Measurements from ENCODE around the gene CYP2D6. TPM values are rescaled to one million over a fixed set of nuclear protein-coding genes. Genes with fewer than 3 reads are reported as not detected.

CYP2D6 gene
- total and polyA plus RNA-seq, 2 experiments from 2014 or later: 0.15 TPM; not detected in 1

DNA sequence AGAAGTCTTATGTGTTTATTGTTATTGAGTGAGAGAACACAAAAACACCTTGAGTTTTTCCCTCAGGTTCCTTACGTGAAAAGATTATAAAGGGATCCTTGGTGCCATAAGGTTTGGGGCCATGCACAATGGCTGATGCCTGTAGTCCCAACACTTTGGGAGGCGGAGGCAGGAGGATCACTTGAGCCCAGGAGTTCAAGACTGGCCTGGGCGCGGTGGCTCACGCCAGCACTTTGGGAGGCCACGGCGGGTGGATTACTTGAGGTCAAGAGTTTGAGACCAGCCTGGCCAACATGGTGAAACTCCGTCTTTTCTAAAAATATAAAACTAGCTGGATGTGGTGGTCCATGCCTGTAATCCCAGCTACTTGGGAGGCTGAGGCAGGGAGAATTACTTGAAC lies 45.7 kb downstream of the CYP2D6 start:
- TF ChIP-seq EZH2 (IDR thresholded peaks at IDR 0.05; ENCODE audit: insufficient read depth, poor library complexity, severe bottlenecking) (no peak), EZH2phosphoT487 (IDR thresholded peaks at IDR 0.05; ENCODE audit: insufficient read depth, low read depth) (no peak)
- 93 to 96% methylated on average over 8 of the region's 8 CpGs for whole genome bisulfite sequencing, 2 experiments (ENCODE audit: low coverage in 1 of 2, low lambda C conversion rate in 2 of 2, missing lambda C conversion rate in 2 of 2)
- no peaks in the 10 kb centered on the region for H3K9me2 ChIP-seq (ENCODE audit: insufficient read depth)
- H3K79me2 ChIP-seq (ENCODE audit: insufficient read depth): peaks cover 75% of the 10 kb centered on the region
- no peak overlapping the region for H3K27ac ChIP-seq
- no peak overlapping the region for H3K4me2 ChIP-seq (ENCODE audit: unreplicated experiment)
- H4K20me1 ChIP-seq (ENCODE audit: insufficient read depth): no peaks in the 10 kb centered on the region; the same call in 1 of the 2 replicates
- no peak overlapping the region for H3K4me3 ChIP-seq
- H3K9me3 ChIP-seq (ENCODE audit: low read depth): no peaks in the 10 kb centered on the region
- H3K4me1 ChIP-seq (ENCODE audit: insufficient read depth): peaks cover 3% of the 10 kb centered on the region; the same call in 1 of the 2 replicates
- H3K9ac ChIP-seq: no peak overlapping the region
- DNase-seq: no peak
- peaks cover 13% of the 10 kb centered on the region for H3K36me3 ChIP-seq (ENCODE audit: low read depth)
- H3F3A ChIP-seq (ENCODE audit: insufficient read depth): peaks cover 15% of the 10 kb centered on the region; the same call in 1 of the 2 replicates
- H2AFZ ChIP-seq: no peak overlapping the region
- no peaks in the 10 kb centered on the region for H3K27me3 ChIP-seq (replicated peaks; ENCODE audit: insufficient read depth)
- in situ Hi-C loops (cut with MboI): no loop called here

- Histone ChIP-seq H3K4me1 (ENCODE audit: insufficient read depth) (peaks cover 14% of the 10 kb centered on the region), H2AFZ (no peak overlapping the region), H3K9me2 (ENCODE audit: insufficient read depth) (no peaks in the 10 kb centered on the region), H3K36me3 (ENCODE audit: low read depth) (peaks cover 13% of the 10 kb centered on the region), H3K79me2 (ENCODE audit: insufficient read depth) (peaks cover 58% of the 10 kb centered on the region), H3F3A (ENCODE audit: insufficient read depth) (peaks cover 19% of the 10 kb centered on the region), H3K9ac (no peak overlapping the region), H3K4me3 (no peak overlapping the region), H3K9me3 (ENCODE audit: low read depth) (no peaks in the 10 kb centered on the region), H4K20me1 (ENCODE audit: insufficient read depth) (no peaks in the 10 kb centered on the region), H3K4me2 (ENCODE audit: unreplicated experiment) (no peak overlapping the region), H3K27ac (no peak overlapping the region), H3K27me3 (replicated peaks; ENCODE audit: insufficient read depth) (no peaks in the 10 kb centered on the region)
- no peak for DNase-seq
- TF ChIP-seq EZH2phosphoT487 (IDR thresholded peaks at IDR 0.05; ENCODE audit: insufficient read depth, low read depth) (no peak), EZH2 (IDR thresholded peaks at IDR 0.05; ENCODE audit: insufficient read depth, poor library complexity, severe bottlenecking) (no peak)
- in situ Hi-C loops (cut with MboI): no loop called here
- WGBS, 2 experiments (ENCODE audit: low coverage in 1 of 2, low lambda C conversion rate in 2 of 2, missing lambda C conversion rate in 2 of 2): 90 to 95% methylated on average over 4 of the region's 4 CpGs
Observed at GRCh38 chr22:42083119-42083518, 47.5 kb downstream of the CYP2D6 start.

GRCh38 chr22:42080287-42080686 lies 50.3 kb downstream of the CYP2D6 start:
- 1 to 2% methylated on average over 14 of the region's 14 CpGs for whole genome bisulfite sequencing, 2 experiments (ENCODE audit: low coverage in 1 of 2, low lambda C conversion rate in 2 of 2, missing lambda C conversion rate in 2 of 2)
- peak overlapping the region; percentile 84 for H3K4me2 ChIP-seq (ENCODE audit: unreplicated experiment)

GRCh38 chr22:42079319-42080251 lies 51.0 kb downstream of the CYP2D6 start, which contains the start of gene SMDT1:
Gene SMDT1 (plus strand): TSS chr22:42079700. CDS start chr22:42079769, 69 bp downstream.
- H3K4me3 ChIP-seq: peak within 1 kb of the TSS; percentile 84
- no peaks in the 10 kb centered on the region for H3K9me2 ChIP-seq (ENCODE audit: insufficient read depth)
- in situ Hi-C loops (cut with MboI): no loop called here
- H3K9me3 ChIP-seq (ENCODE audit: low read depth): no peaks in the 10 kb centered on the region
- H3K9ac ChIP-seq: peak within 1 kb of the TSS; percentile 91
- no peaks in the 10 kb centered on the region for H3K36me3 ChIP-seq (ENCODE audit: low read depth)
- H3K4me2 ChIP-seq (ENCODE audit: unreplicated experiment): peak within 1 kb of the TSS; percentile 84
- H3K27ac ChIP-seq: peak within 1 kb of the TSS; percentile 93
- peak; percentile 100 for DNase-seq
- H2AFZ ChIP-seq: peak within 1 kb of the TSS; percentile 88
- 0 to 1% methylated on average over 65 to 69 of the region's 71 CpGs for WGBS, 2 experiments (ENCODE audit: low coverage in 1 of 2, low lambda C conversion rate in 2 of 2, missing lambda C conversion rate in 2 of 2)
- no peaks in the 10 kb centered on the region for H4K20me1 ChIP-seq (ENCODE audit: insufficient read depth)
- H3F3A ChIP-seq (ENCODE audit: insufficient read depth): peaks cover 35% of the 10 kb centered on the region
- no peaks in the 10 kb centered on the region for H3K27me3 ChIP-seq (replicated peaks; ENCODE audit: insufficient read depth)
- H3K79me2 ChIP-seq (ENCODE audit: insufficient read depth): peaks cover 48% of the 10 kb centered on the region
- peaks cover 22% of the 10 kb centered on the region for H3K4me1 ChIP-seq (ENCODE audit: insufficient read depth)
- TF ChIP-seq EZH2phosphoT487 (IDR thresholded peaks at IDR 0.05; ENCODE audit: insufficient read depth, low read depth) (no peak), EZH2 (IDR thresholded peaks at IDR 0.05; ENCODE audit: insufficient read depth, poor library complexity, severe bottlenecking) (no peak)

More at GRCh38 chr22:42080287-42080686, 50.3 kb downstream of the CYP2D6 start:
- H3K36me3 ChIP-seq (ENCODE audit: low read depth): no peaks in the 10 kb centered on the region
- H3F3A ChIP-seq (ENCODE audit: insufficient read depth): peaks cover 35% of the 10 kb centered on the region
- peaks cover 17% of the 10 kb centered on the region for H3K4me1 ChIP-seq (ENCODE audit: insufficient read depth)
- H3K27me3 ChIP-seq (replicated peaks; ENCODE audit: insufficient read depth): no peaks in the 10 kb centered on the region
- peak overlapping the region; percentile 88 for H2AFZ ChIP-seq
- in situ Hi-C loops (cut with MboI): no loop called here
- H3K79me2 ChIP-seq (ENCODE audit: insufficient read depth): peaks cover 45% of the 10 kb centered on the region
- H3K9me2 ChIP-seq (ENCODE audit: insufficient read depth): no peaks in the 10 kb centered on the region
- no peaks in the 10 kb centered on the region for H3K9me3 ChIP-seq (ENCODE audit: low read depth)
- no peaks in the 10 kb centered on the region for H4K20me1 ChIP-seq (ENCODE audit: insufficient read depth)
- H3K9ac ChIP-seq: peak overlapping the region; percentile 91
- H3K4me3 ChIP-seq: peak overlapping the region; percentile 84
- peak; percentile 77 for DNase-seq
- TF ChIP-seq EZH2 (IDR thresholded peaks at IDR 0.05; ENCODE audit: insufficient read depth, poor library complexity, severe bottlenecking) (no peak), EZH2phosphoT487 (IDR thresholded peaks at IDR 0.05; ENCODE audit: insufficient read depth, low read depth) (no peak)
- peak overlapping the region; percentile 93 for H3K27ac ChIP-seq
